HepG2 (cell line): ENCODE data around the gene HSD17B11. TPM values are rescaled to one million over a fixed set of nuclear protein-coding genes. Genes with fewer than 3 reads are reported as not detected.
A peak's percentile ranks its signal among the peaks of the same experiment; 100 is the strongest.

Experiments used
- AGO2 ChIP-seq: fragments of 200-400 bp; formaldehyde crosslinking; optimal IDR thresholded peaks from 2 replicates; pipeline ENCODE3; 2017; ENCODE audit warnings: mild to moderate bottlenecking, low read depth, low read length, moderate library complexity
- CEBPG ChIP-seq: IDR thresholded peaks from 2 replicates; pipeline ENCODE4 v1.6.1; 2016
- HHEX ChIP-seq: IDR thresholded peaks from 2 replicates; pipeline ENCODE4 v1.6.1; 2016; ENCODE audit warnings: control low read depth
- HNF1A ChIP-seq, 2 experiments: sonication (generic) in 1 of 2; formaldehyde crosslinking in 1 of 2; IDR thresholded peaks; 2 replicates each; pipeline versions ENCODE4 v1.4.0 to v1.6.1; 2016 to 2020; ENCODE audit warnings: borderline replicate concordance in 1 of 2, low read depth in 1 of 2, mild to moderate bottlenecking in 1 of 2, missing genetic modification reagents in 1 of 2
- JUN ChIP-seq: sonication (generic); formaldehyde crosslinking; IDR thresholded peaks from 2 replicates; pipeline ENCODE4 v1.4.0; 2020; ENCODE audit warnings: mild to moderate bottlenecking, missing genetic modification reagents
- KDM1A ChIP-seq: IDR thresholded peaks from 2 replicates; pipeline ENCODE4 v1.6.1; 2016; ENCODE audit warnings: missing compliant biosample characterization
- KLF13 ChIP-seq: sonication (generic); formaldehyde crosslinking; IDR thresholded peaks from 2 replicates; pipeline ENCODE4 v1.4.0; 2020; ENCODE audit warnings: mild to moderate bottlenecking, missing genetic modification reagents
- KMT2B ChIP-seq: IDR thresholded peaks from 2 replicates; pipeline ENCODE4 v1.6.1; 2016; ENCODE audit warnings: missing genetic modification reagents, missing compliant biosample characterization
- PHF20 ChIP-seq: sonication (generic); formaldehyde crosslinking; IDR thresholded peaks from 2 replicates; pipeline ENCODE4 v1.5.0; 2020; ENCODE audit warnings: mild to moderate bottlenecking, missing genetic modification reagents
- RAD51 ChIP-seq: fragments of 450-650 bp; IDR thresholded peaks from 2 replicates; pipeline ENCODE4 v1.6.1; 2016; ENCODE audit warnings: borderline replicate concordance
- REL ChIP-seq: sonication (generic); formaldehyde crosslinking; conservative IDR thresholded peaks from 2 replicates; pipeline ENCODE4 v1.8.0; 2022; ENCODE audit warnings: mild to moderate bottlenecking, missing genetic modification reagents, moderate library complexity
- RXRA ChIP-seq: sonication (generic); formaldehyde crosslinking; IDR thresholded peaks from 2 replicates; pipeline ENCODE4 v1.5.1; 2020; ENCODE audit warnings: missing genetic modification reagents
- SATB2 ChIP-seq: sonication (generic); formaldehyde crosslinking; IDR thresholded peaks from 2 replicates; pipeline ENCODE4 v1.5.0; 2020; ENCODE audit warnings: missing genetic modification reagents
- YEATS2 ChIP-seq: sonication (generic); formaldehyde crosslinking; IDR thresholded peaks from 2 replicates; pipeline ENCODE4 v1.4.0; 2020; ENCODE audit warnings: missing genetic modification reagents, borderline replicate concordance
- ZNF20 ChIP-seq: sonication (generic); formaldehyde crosslinking; IDR thresholded peaks from 2 replicates; pipeline ENCODE4 v1.4.0; 2020; ENCODE audit warnings: mild to moderate bottlenecking, moderate library complexity, missing genetic modification reagents
- ZNF263 ChIP-seq: sonication (generic); formaldehyde crosslinking; IDR thresholded peaks from 2 replicates; pipeline ENCODE4 v1.4.0; 2020; ENCODE audit warnings: missing genetic modification reagents
- ZNF276 ChIP-seq: sonication (generic); formaldehyde crosslinking; IDR thresholded peaks from 2 replicates; pipeline ENCODE4 v1.4.0; 2020; ENCODE audit warnings: mild to moderate bottlenecking, low read depth, missing genetic modification reagents
- ZNF777 ChIP-seq: sonication (generic); formaldehyde crosslinking; IDR thresholded peaks from 2 replicates; pipeline ENCODE4 v1.4.0; 2020; ENCODE audit warnings: missing genetic modification reagents
- ZNF816 ChIP-seq: sonication (generic); formaldehyde crosslinking; IDR thresholded peaks from 2 replicates; pipeline ENCODE4 v1.8.0; 2022; ENCODE audit warnings: missing genetic modification reagents, mild to moderate bottlenecking, borderline replicate concordance
- ZSCAN22 ChIP-seq: sonication (generic); formaldehyde crosslinking; IDR thresholded peaks from 2 replicates; pipeline ENCODE4 v1.4.0; 2020; ENCODE audit warnings: mild to moderate bottlenecking, missing genetic modification reagents
- polyA plus RNA-seq, 8 experiments: library from polyadenylated mRNA; depleted of rRNA in 3 of 8; stranded (reverse) in 7 of 8; unstranded in 1 of 8; fragments of >200 nt; fragmentation: Illumina TruSeq in 4 of 8; extraction: Trizol in 4 of 8; gene quantifications; 2 replicates each; pipeline versions ENCODE4 v1.2.1 to v1.2.3, GENCODE V29; 2011 to 2016; ENCODE audit warnings: low read depth in 4 of 8, missing spikeins in 1 of 8, mixed read lengths in 1 of 8; ENCODE audit not compliant: insufficient read depth in 1 of 8
- total RNA-seq, 5 experiments: library from RNA; depleted of rRNA; stranded (reverse); fragments of >200 nt; fragmentation: Illumina TruSeq; extraction: Trizol; gene quantifications; 2 replicates each; pipeline ENCODE4 v1.2.3, GENCODE V29; 2016; ENCODE audit warnings: low read depth in 1 of 5
- TF ChIP-seq, protein P1 (sequence below): sonication (generic); formaldehyde crosslinking; IDR thresholded peaks from 2 replicates; pipeline ENCODE4 v1.8.1; 2023; ENCODE audit warnings: mild to moderate bottlenecking, missing genetic modification reagents
- TF ChIP-seq, protein P2 (sequence below): sonication (generic); formaldehyde crosslinking; IDR thresholded peaks from 2 replicates; pipeline ENCODE4 v1.8.0; 2022; ENCODE audit warnings: missing genetic modification reagents, mild to moderate bottlenecking, inconsistent platforms, borderline replicate concordance

HSD17B11 gene
- total and polyA plus RNA-seq, 2 of the 13 experiments (the other 11 are each of a cell fraction or from before 2014, with no cell fraction given): 121 to 158 TPM

- TF ChIP-seq ZNF777 (CRISPR knock-in tag) (0 out of 2 replicates have a peak, but pooled peaks have one; percentile 29), YEATS2 (CRISPR knock-in tag) (peak; percentile 77; the same call in 1 of the 2 replicates), KLF13 (CRISPR knock-in tag) (no peak), ZNF263 (CRISPR knock-in tag) (no peak), SATB2 (CRISPR knock-in tag) (no peak; the same call in 1 of the 2 replicates), RAD51 (no peak), ZNF276 (CRISPR knock-in tag) (no peak; the same call in 1 of the 2 replicates), ZSCAN22 (CRISPR knock-in tag) (no peak), AGO2 (no peak), KMT2B (peak; percentile 42; the same call in 1 of the 2 replicates), RXRA (CRISPR knock-in tag) (peak; percentile 71), HNF1A (IDR thresholded peaks at IDR 0.05; ENCODE audit: low read depth) (peak; percentile 71), HNF1A (CRISPR knock-in tag; IDR thresholded peaks at IDR 0.05; ENCODE audit: borderline replicate concordance) (peak; percentile 76; the same call in 1 of the 2 replicates), PHF20 (CRISPR knock-in tag) (peak; percentile 41; the same call in 1 of the 2 replicates), REL (CRISPR knock-in tag) (no peak), HHEX (CRISPR knock-in tag) (peak; percentile 49), KDM1A (peak; percentile 58; the same call in 1 of the 2 replicates), ZNF816 (CRISPR knock-in tag) (no peak; the same call in 1 of the 2 replicates), JUN (CRISPR knock-in tag) (peak; percentile 26; the same call in 1 of the 2 replicates), ZNF20 (CRISPR knock-in tag) (no peak), CEBPG (peak; percentile 98)
- TF ChIP-seq, protein P1, sequence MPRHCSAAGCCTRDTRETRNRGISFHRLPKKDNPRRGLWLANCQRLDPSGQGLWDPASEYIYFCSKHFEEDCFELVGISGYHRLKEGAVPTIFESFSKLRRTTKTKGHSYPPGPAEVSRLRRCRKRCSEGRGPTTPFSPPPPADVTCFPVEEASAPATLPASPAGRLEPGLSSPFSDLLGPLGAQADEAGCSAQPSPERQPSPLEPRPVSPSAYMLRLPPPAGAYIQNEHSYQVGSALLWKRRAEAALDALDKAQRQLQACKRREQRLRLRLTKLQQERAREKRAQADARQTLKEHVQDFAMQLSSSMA (CRISPR knock-in tag): no peak
- TF ChIP-seq, protein P2, sequence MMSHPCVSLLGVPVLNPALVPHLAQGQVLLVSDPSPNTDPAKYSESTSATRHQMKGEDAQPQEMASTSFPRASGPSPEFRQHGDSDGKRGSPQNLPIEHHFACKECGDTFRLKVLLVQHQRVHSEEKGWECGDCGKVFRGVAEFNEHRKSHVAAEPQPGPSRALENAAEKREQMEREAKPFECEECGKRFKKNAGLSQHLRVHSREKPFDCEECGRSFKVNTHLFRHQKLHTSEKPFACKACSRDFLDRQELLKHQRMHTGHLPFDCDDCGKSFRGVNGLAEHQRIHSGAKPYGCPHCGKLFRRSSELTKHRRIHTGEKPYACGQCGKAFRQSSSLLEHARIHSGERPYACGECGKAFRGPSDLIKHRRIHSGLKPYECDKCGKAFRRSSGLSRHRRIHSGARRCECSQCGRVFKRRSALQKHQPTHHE (CRISPR knock-in tag): no peak
Measured at GRCh38 chr4:87390891-87391575, at the start of gene HSD17B11 (continued).
